NCI-H1417 treated with DMSO at 0.1 percent for 48 hours (cell line): ENCODE results near the gene KRTAP4-3.
"Not testable (repeated sequence)": the region's sequence is repeated elsewhere in the genome, so short reads cannot be mapped to it uniquely, and the experiment has no call there.

ENCODE experiments used
- DNase-seq: peaks from one replicate; lab custom pipeline; 2025; lab: John Stamatoyannopoulos, UW

The KRTAP4-3 gene

DNA sequence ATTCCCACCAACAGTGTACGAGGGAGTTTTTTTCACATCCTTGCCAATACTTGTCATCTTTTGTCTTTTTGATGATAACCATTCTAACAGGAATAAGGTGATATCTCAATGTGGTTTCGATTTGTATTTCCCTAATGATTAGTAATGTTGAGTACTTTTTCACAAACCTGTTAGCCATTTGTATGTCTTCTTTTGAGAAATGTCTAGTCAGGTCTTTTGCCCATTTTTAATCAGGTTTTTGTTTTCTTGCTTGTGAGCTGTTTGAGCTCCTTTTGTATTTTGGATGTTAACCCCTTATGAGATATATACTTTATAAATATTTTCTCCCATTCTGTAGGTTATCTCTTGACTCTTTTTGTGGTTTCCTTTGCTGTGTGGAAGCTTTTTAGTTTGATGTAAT lies 16.5 kb downstream of the KRTAP4-3 start:
- DNase-seq = no peak

GRCh38 chr17:41150026-41150425 lies 18.0 kb downstream of the KRTAP4-3 start:
- no peak for DNase-seq

DNA sequence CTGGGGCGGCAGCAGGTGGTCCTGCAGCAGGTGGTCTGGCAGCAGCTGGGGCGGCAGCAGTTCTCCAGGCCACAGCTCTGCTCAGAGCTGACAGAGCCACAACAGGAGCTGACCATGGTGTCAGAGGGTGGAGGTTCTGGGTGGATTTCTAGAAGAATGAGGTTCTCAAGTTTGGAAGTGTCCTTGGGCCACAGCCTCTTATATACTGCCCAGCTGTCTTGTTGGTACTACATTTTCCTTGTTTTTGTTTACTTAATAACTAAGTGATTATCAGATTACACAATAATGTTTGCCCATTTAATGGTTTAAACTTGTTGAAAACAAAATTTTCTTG lies 18.4 kb downstream of the KRTAP4-3 start, which contains the start of gene KRTAP4-5:
Gene KRTAP4-5, minus strand, starts transcription at position 174 of the 334 bp plus-strand sequence. Its CDS starts 58 bp downstream, at position 116.
- no peak for DNase-seq

DNA sequence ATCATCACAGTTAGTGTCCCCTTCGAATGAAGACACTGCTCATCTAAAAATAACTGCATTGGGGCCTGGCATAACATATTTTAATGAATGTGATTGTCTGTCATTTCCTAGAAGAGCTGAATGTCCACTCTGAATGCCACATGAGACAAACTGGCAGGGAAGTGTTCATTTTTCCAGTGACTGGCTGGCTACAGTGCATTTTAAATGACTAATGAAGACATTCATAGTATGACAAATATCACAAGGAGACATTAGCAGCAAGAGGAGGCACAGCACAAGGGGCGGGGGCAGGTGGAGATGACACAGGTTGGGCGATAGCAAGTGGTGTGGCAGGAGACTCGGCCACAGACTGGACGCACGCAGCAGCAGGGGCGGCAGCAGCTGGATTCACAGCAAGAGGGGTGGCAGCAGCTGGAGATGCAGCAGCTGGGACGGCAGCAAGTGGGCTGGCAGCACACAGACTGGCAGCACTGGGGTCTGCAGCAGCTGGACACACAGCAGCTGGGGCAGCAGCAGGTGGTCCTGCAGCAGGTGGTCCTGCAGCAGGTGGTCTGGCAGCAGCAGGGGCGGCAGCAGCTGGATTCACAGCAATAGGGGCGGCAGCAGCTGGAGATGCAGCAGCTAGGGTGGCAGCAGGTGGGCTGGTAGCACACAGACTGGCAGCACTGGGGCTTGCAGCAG lies 18.9 kb downstream of the KRTAP4-3 start:
- not testable (repeated sequence) for DNase-seq

DNA sequence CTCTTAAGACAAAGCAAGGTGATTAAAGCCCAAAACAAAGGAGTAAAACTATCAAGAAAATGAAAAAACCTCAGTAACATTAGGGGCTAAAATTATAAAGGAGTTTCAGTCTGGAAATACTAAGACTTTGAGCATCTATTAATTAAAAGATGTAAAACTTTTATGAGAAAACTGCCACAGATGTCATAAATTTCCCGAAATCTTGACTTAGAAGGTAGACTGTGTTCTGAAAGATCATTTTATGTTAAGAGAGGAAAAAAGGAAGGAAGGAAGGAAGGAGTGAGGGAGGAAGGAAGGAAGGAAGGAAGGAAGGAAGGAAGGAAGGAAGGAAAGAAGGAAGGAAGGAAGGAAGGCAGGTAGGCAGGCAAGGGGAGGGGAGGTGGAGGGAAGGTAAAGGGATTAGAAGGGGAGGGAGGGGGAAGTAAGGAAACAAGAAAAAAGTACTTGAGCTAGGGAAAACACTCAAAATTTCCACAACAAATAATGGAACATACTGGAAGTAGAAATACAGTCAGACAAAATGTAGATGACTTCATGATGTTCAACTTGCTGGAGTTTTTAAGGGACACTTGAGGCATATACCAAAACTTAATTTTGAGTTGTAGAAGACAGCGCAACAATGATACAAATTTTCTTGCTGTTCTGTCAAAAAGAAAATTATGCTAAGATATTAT lies 20.4 kb downstream of the KRTAP4-3 start:
- DNase-seq = no peak

DNA sequence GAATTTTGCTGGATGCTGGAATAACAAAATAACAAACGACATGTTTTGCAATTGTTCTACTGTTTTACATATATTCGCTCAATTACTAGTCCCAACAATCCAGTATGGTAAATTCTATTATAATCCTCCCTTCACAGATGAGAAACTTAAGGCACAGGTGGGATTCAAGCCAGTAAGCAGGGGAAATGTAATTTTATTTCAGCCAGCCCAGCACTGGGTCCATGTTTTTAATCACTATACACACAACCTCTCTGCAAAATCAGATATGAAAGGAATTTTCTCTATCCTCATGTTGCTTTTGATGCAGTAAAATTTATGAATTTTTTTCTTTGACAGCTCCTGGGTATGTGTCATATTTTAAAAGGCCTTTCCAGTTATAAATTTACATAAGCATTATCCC lies 22.8 kb downstream of the KRTAP4-3 start:
- DNase-seq = no peak

GRCh38 chr17:41144846-41145245 lies 23.2 kb downstream of the KRTAP4-3 start:
- DNase-seq = no peak

GRCh38 chr17:41141361-41141760 lies 26.7 kb downstream of the KRTAP4-3 start:
- DNase-seq = no peak

- no peak for DNase-seq
Measured at GRCh38 chr17:41140360-41141131, 27.5 kb downstream of the KRTAP4-3 start, which contains the start of gene KRTAP4-6. Gene KRTAP4-6 (minus strand): TSS chr17:41140544. CDS start chr17:41140487, 57 bp downstream.

DNA sequence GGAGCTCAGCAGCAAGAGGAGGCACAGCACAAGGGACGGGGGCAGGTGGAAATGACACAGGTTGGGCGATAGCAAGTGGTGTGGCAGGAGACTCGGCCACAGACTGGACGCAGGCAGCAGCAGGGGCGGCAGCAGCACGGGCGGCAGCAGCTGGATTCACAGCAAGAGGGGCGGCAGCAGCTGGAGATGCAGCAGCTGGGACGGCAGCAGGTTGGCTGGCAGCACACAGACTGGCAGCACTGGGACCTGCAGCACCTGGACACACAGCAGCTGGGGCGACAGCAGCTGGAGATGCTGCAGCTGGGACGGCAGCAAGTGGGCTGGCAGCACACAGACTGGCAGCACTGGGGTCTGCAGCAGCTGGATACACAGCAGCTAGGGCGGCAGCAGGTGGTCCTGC lies 28.2 kb downstream of the KRTAP4-3 start:
- DNase-seq = not testable (repeated sequence)

DNA sequence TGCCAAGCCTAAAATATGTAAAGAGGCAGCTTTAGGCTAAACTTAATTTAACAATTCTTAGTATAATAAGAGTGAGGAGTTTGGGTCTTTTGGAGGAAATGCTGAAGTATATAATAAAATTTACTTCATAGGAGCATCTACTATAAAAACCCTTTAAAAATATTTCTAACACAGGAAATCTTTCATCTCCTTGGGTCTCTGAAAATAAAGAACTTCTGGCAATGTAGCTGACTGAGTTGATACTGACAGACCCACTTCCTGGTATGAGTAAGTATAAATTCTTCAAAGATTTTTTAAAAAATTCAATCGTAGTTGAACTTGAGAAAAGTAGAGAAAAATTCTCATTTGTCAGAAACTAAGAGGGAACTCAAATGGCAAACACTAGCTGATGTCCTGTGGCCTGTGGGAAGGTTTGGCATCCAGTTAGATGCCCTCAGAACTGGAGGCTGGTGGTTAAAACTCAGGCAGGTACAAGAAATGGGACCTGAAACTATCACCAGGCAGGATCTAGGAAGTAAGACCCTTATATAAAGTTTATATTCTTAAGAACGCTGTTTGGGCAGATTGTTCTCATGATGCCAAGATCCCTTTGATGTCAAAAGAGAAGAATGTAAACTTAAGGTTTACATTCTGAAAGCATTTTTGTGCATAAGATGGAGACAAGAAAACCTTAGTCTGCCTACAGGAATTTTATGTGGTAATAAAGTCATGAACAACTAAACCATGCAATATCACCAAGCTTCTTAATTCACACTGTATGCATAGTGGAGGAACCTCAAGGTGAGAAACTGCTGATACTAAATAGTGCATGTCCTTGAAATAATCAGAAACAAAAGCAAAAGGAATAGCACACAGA lies 33.9 kb downstream of the KRTAP4-3 start:
- no peak for DNase-seq

DNA sequence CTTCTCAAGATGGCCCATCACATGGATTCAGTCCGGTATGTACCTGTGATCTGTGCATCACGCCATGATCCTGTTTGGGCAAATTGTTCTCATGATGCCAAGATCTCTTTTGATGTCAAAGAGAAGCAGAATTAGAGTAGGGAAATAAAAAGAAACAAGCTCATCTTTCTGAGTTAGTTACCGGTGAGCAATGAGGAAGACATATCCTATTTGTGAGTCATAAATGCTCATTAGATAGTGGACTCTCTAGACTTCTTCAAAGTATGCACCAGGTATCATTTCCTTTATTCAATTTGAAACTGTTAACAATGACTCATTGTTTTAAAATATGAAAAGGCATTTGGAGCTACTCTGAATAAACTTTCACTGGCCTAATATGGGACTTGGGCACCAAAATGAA lies 36.0 kb downstream of the KRTAP4-3 start:
- no peak for DNase-seq

DNA sequence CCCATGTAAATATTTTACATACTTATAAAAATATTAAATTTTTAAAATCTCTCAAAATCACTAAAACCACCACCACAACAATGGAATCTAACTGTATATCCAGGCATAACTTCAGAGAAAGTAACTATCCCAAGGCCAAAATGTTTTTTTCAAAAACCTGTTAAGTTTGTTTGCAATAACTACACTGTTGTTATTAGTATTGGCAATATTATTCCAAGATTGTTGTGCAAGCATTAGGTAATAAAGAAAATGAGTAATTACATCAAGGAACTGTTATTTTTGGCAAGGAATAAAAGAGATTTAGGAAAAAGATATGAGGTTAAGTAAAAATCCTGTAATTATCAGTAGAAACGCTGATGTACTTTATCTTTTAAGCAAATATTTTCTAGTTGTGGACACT lies 40.6 kb downstream of the KRTAP4-3 start:
- no peak for DNase-seq

DNA sequence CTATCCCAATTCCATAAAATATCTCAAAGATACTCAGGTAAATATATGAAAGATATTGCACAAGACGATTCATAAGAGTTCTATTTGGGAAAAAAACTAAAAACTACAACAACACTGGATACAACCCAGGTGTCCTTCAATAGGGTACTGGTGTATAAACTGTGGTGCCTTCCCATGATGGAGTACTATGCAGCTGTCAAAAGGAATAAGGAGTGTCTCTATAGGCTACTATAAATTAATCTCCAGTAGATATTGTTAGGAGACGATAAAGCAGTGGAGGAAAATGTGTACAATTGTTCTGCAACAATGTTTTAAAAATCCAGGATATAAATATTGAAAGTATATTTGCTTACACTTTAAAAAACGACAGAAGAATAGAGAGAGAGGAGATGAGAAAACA lies 41.6 kb downstream of the KRTAP4-3 start:
- DNase-seq = no peak

DNA sequence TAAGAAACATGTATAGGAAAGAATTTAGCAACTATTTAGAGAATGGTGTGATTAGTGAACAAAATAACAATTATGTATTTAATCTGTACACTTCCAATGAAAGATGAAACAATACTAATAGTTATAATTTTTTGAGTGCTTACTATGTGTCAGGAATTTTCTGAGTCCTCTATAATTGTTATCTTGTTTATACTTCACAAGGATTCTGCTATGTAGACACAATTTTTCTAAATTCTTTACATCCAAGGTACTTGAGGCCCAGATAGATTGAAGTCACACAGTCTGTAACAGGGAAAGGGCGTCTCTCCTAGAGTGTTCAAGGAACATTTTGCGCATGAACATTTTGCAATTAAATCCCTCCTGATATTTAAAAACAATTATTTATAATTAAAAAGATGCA lies 43.0 kb downstream of the KRTAP4-3 start:
- DNase-seq = no peak

- DNase-seq = not testable (repeated sequence)
Measured at GRCh38 chr17:41123991-41124371, 44.0 kb downstream of the KRTAP4-3 start, which contains the start of gene KRTAP4-12. Gene KRTAP4-12 (minus strand): TSS chr17:41124182. CDS start chr17:41124122, 60 bp downstream.

DNA sequence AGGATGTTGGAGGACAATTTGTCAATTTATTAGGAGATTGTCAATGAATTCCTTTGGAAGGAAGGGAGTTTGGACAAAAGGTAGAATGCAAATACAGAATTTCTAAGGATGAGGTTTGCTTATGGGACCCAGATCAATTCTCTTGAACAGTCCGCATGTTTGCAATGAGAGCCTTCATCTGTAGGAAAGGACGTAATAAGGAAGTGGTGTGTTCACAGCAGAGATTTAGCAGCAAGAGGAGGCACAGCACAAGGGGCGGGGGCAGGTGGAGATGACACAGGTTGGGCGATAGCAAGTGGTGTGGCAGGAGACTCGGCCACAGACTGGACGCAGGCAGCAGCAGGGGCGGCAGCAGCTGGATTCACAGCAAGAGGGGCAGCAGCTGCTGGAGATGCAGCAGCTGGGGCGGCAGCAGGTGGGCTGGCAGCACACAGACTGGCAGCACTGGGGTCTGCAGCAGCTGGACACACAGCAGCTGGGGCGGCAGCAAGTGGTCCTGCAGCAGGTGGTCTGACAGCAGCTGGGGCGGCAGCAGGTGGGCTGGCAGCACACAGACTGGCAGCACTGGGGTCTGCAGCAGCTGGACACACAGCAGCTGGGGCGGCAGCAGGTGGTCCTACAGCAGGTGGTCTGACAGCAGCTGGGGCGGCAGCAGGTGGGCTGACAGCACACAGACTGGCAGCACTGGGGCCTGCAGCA lies 44.6 kb downstream of the KRTAP4-3 start:
- not testable (repeated sequence) for DNase-seq

- DNase-seq = no peak
Measured at GRCh38 chr17:41121742-41122141, 46.3 kb downstream of the KRTAP4-3 start.

DNA sequence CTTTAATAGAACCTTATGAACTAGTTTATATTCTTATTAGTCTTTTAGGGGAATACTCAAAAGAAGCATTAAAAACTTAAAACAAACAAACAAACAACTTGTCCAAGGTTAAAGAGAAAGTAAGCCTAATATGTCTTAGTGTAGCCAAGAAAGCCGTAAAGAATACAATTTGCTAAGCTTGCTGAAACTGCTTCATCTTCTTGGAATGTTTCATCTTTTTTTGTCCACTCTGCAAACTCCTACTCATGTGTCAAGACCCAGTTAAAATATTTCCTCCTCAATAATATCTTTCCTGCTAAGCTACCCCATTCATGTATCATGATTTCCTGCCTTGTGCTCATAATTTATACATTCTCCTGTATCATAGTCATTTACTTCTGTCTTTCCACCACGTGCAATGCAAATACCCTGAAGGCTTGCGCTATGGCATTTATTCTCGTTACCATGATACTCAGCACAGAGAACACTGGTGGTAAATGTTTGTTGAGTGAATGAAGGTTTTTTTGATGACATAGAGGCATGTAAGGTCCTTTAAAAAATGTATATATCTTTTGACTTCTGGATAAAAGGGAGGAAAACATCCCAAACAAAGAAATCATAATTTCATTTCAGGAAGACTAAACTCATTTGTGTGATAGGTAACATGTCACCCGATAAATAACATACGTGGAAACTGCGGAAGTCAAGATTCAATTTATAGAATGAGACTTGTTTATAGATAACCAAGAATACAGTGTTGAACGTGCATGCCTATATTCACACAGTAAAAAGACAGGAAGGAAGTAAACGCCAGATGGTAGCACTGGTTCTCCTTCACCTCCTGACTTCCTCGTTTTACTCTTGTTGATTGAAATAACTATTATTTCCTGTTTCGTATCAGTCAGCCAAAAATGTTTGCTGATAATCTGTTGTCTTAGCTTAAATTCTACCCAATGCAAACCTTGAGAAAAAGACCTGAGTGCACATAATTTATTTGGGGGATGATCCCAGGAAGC lies 48.0 kb downstream of the KRTAP4-3 start:
- not testable (repeated sequence) for DNase-seq

DNA sequence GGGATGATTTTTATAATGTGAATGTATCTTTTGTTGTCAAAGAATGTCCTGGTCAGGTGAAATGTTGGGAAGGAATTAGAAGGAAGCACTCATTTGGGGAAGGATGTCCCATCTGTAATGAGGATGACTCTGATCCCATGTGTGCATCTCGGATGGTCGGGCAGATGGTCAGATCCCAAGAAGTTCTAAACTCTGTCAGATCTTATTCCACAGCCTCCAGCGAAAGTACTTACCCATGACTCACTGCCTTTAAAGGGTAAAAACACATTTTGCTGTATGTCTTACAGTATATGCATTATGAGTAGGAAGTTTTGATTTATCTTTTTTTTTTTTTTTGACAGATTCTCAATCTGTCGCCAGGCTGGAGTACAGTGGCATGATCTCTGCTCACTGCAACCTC lies 49.3 kb downstream of the KRTAP4-3 start:
- DNase-seq = no peak
